Measurements from ENCODE around the gene PRSS27. TPM values are rescaled to one million over a fixed set of nuclear protein-coding genes. Genes with fewer than 3 reads are reported as not detected.

Gene PRSS27
- polyA plus RNA-seq: 0.10 TPM in 1 of 2 replicates, not detected in the other

DNA sequence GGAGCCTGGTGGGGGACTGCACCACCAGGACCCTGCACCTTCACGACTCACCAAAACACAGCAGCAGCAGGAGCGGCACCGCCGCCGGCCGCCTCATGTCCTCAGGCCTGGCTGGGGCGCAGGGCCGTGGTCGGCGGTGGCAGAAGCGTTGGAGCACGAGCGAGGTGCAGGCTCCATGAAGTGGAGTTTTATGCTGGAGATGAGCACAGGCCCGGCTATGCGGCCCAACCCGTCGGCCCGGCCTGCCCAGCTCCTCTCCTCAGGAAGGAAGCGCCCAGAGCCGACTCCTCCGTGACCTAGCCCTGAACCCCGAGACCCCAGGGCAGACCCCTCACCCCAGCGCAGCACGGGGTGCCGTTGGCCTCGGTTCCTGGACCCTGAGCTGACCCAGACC, at the start of gene PRSS27:
PRSS27 (minus strand) TSS at position 161 of the 394 bp plus-strand sequence; CDS start at position 97, 64 bp downstream.

GRCh38 chr16:2752035-2752849, 32.2 kb upstream of the PRSS27 start, which contains the start of gene SRRM2:
Gene SRRM2, plus strand, starts transcription at chr16:2752638. Its CDS starts 3,727 bp downstream, at chr16:2756365.

GRCh38 chr16:2682209-2683021, 37.6 kb downstream of the PRSS27 start, which contains the start of gene KCTD5:
Gene KCTD5, plus strand, starts transcription at chr16:2682523. Its CDS starts 26 bp downstream, at chr16:2682549.

Other genes with a start within 250 kb of the PRSS27 start
- gene NTN3, start 248.9 kb downstream of the PRSS27 start, polyA plus RNA-seq: not detected in 2 replicates
- gene TBC1D24, start 245.1 kb downstream of the PRSS27 start, polyA plus RNA-seq: 6.8 and 10.3 TPM in 2 replicates
- 112 and 120 TPM in 2 replicates for gene ATP6V0C, start 206.3 kb downstream of the PRSS27 start, polyA plus RNA-seq
- 0.77 and 2.2 TPM in 2 replicates for gene AMDHD2, start 199.9 kb downstream of the PRSS27 start, polyA plus RNA-seq
- gene CEMP1, start 188.8 kb downstream of the PRSS27 start, polyA plus RNA-seq: 1.0 TPM in 1 of 2 replicates, not detected in the other
- gene PDPK1, start 182.2 kb downstream of the PRSS27 start, polyA plus RNA-seq: 12.5 and 15.5 TPM in 2 replicates
- 2.2 and 3.6 TPM in 2 replicates for gene KCTD5, start 37.7 kb downstream of the PRSS27 start, polyA plus RNA-seq
- 36.8 and 60.4 TPM in 2 replicates for gene SRRM2, start 32.4 kb upstream of the PRSS27 start, polyA plus RNA-seq
- 1,180 and 1,450 TPM in 2 replicates for gene ELOB, start 57.1 kb upstream of the PRSS27 start, polyA plus RNA-seq
- gene PRSS33, start 67.3 kb upstream of the PRSS27 start, polyA plus RNA-seq: not detected in 2 replicates
- not detected in 2 replicates for gene PRSS41, start 78.2 kb upstream of the PRSS27 start, polyA plus RNA-seq
- gene PRSS21, start 97.0 kb upstream of the PRSS27 start, polyA plus RNA-seq: not detected in 2 replicates
- gene ZG16B, start 110.1 kb upstream of the PRSS27 start, polyA plus RNA-seq: not detected in 2 replicates
- gene PRSS22, start 137.9 kb upstream of the PRSS27 start, polyA plus RNA-seq: 1.9 and 3.8 TPM in 2 replicates
- 3.5 and 8.7 TPM in 2 replicates for gene FLYWCH2, start 163.0 kb upstream of the PRSS27 start, polyA plus RNA-seq
- gene FLYWCH1, start 191.7 kb upstream of the PRSS27 start, polyA plus RNA-seq: 3.2 and 4.7 TPM in 2 replicates
- gene KREMEN2, start 244.1 kb upstream of the PRSS27 start, polyA plus RNA-seq: not detected in 2 replicates
- gene PAQR4, start 249.1 kb upstream of the PRSS27 start, polyA plus RNA-seq: 0.26 TPM in 1 of 2 replicates, not detected in the other